NOMO-1 treated with dmso at 0.1 percent for 144 hours (cell line): Measurements from ENCODE around the gene FGF19.

Experiments
- DNase-seq: peaks from one replicate; lab custom pipeline; 2025; ENCODE audit not compliant: unreplicated experiment; lab: John Stamatoyannopoulos, UW

The FGF19 gene

DNA sequence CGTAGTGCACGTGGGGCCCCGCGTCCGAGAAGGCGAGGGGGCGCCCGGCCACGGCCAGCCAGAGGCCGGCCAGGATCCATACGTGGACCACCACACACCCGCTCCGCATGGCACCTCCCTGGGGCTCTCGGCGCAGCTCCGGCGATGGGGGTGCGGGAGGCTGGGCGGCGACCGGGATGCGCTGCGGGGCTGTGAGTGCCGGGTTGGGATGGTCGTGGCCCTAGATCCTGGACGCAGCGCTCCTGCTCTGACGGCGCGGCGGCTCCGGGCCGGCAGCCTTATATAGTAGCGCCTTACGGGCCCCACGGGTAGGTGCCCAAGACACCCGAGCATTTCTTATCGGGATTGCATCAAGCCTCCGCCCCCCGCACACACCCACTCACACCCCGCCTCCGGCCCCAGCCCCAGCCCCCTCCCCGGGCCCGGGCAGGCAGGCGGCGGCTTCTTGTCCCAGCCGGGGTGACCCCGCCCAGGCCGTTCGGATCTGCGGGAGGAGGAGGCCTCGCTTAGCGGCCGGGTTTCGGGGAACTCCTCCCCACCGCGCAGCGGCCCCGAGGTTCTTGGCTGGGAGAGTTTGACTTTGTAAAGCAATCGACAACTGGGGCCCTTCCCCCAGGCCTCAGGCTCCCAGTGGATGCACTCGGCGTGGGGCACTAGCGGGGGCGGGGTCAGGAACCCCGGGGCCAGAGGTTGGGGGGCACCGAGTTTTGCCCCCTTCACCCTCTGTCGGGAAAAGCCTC, at the start of gene FGF19:
FGF19 (minus strand) TSS at position 255 of the 740 bp plus-strand sequence; CDS start at position 109, 146 bp downstream.
- no peak for DNase-seq

- DNase-seq: no peak
Measured at GRCh38 chr11:69752890-69753289, 49.1 kb upstream of the FGF19 start.

GRCh38 chr11:69750875-69751597, 47.2 kb upstream of the FGF19 start:
- no peak for DNase-seq

GRCh38 chr11:69750108-69750850, 46.5 kb upstream of the FGF19 start:
- DNase-seq: no peak

DNA sequence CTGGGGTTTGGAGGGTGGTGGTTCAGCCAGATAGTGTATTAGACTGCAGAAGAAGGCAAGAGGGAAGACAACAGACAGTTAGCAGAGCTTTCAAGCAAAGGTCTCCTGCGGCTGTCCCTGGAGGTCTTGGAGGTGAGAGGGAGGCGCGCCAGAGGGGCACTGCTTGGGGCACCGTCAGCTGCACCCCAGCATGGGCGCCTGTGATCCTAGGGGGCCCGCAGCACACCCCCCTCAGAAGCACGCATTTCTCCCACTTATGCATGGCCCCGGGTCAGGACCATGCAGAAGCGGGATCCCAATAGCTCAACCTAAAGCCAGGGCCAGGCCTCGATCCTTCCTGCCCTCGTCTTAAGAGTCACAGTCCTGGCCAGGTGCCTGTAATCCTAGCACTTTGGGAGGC, 44.8 kb upstream of the FGF19 start:
- no peak for DNase-seq

- no peak for DNase-seq
Measured at GRCh38 chr11:69746752-69747742, 43.2 kb upstream of the FGF19 start.

GRCh38 chr11:69746140-69746539, 42.3 kb upstream of the FGF19 start:
- DNase-seq: no peak

DNA sequence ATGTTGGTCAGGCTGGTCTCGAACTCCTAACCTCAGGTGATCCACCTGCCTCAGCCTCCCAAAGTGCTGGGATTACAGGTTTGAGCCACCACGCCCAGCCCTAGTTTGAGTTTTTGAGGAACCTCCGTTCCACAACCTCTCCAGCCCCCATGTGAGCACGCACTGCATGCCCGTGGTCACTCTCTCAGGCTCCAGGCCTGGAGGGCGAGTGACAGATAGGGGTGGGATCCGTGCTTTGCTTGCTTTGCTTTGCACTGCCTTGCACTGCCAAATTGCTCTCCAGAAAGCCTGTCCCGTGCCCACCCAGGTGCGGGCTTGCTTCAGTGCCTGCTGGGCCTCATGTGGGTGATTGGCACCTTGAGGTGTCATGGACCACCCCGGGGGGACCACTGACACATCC, 41.4 kb upstream of the FGF19 start:
- no peak for DNase-seq

DNA sequence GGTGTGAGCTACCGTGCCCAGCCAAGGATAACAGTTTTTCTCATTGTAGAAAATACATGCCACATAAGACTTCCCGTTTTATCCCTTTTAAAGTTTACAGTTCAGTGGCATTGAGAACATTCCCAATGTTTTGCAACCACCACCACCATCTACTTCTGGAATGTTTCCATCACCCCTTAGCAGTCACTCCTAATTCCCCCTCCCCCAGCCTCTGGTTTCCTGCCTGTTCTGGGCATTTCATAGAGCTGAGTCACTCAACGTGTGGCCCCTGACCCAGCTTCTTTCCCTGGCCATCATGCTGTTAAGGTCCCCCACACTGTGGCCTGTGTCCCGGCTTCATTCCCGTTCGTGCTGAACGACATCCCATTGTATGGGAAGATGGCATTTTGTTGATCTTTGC, 40.6 kb upstream of the FGF19 start:
- no peak for DNase-seq

GRCh38 chr11:69734841-69735240, 31.0 kb upstream of the FGF19 start:
- no peak for DNase-seq

DNA sequence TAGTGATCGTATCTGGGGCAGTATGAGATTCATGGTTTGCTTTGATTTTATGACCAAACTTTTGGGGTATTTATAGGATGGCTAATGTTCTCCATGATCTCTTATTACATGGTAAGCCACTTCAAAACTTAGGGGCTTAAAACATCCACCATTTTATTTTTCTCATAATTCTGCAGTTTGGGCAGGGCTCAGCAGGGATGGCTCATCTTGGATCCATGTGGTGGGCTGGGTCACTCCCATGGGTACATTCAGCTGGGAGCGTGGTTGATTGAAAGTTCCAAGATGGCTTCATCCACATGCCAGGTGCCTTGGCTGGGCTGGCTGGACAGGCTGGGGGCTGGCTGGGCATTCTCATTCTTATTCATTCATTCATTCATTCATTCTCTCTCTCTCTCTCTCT, 30.5 kb upstream of the FGF19 start:
- DNase-seq: no peak

- DNase-seq: no peak
Measured at GRCh38 chr11:69732910-69733309, 29.1 kb upstream of the FGF19 start.

GRCh38 chr11:69731110-69731509, 27.3 kb upstream of the FGF19 start:
- no peak for DNase-seq

DNA sequence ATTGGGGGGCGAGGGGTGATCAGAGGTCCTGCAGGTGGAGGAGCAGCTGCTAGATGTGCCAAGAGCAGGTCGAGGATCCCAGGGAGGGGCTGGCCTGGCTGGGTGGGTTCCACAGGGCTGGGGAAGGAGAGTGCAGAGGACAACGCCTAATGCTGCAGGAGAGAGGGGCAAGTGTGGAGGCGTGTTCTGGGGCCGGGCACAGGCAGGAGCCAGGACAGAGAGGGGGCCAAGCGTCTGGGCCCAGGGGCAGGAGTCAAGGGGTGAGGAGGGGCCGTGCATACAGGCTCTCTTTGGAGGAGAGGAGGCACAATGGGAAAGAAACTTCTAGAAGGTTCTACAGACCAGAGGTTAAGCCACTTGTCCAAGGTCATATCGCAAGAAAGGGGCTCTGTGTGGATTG, 26.7 kb upstream of the FGF19 start:
- no peak for DNase-seq

GRCh38 chr11:69729252-69729651, 25.4 kb upstream of the FGF19 start:
- DNase-seq: no peak

- no peak for DNase-seq
Measured at GRCh38 chr11:69727266-69727665, 23.4 kb upstream of the FGF19 start.

GRCh38 chr11:69726481-69726880, 22.7 kb upstream of the FGF19 start:
- DNase-seq: no peak

- DNase-seq: no peak
Measured at GRCh38 chr11:69726019-69726418, 22.2 kb upstream of the FGF19 start.

DNA sequence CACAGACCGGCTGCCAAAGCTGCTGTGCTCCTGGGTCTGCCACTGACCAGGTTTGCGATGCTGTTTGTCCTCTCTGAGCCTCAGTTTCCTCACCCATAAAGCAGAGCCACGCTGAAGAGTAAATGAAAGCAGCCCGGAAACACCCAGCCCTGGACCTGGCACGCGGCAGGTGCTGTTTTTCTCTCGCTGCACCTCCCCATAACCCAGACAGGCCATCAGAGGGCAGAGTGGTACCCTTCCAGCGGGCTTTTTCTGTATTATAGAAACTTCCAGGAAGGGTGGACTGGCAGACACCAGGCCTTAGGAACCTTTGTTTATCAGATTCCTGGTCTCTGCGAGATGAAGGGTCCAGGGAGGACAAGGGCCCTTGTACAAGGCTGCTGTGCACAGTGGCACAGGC, 17.9 kb upstream of the FGF19 start:
- no peak for DNase-seq

DNA sequence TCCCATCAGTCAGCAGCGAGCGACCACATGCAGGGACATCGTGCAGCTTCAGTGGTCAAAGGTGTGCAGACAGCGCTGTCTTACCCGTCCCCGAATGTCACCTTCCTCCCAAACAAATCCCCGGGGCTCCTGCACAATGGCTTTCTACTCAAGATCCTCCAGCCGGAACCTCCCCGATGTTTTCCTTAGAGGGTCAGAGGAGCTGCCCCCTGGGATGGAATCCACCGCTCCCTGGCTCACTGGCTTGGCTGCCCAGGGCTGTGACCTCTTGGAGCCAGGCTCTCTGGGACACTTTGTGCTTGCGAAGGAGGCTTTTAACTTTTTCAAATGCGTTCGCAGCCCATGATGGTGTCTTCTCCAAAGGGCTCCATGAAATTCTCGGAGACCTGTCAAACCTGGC, 17.3 kb upstream of the FGF19 start:
- DNase-seq: no peak

DNA sequence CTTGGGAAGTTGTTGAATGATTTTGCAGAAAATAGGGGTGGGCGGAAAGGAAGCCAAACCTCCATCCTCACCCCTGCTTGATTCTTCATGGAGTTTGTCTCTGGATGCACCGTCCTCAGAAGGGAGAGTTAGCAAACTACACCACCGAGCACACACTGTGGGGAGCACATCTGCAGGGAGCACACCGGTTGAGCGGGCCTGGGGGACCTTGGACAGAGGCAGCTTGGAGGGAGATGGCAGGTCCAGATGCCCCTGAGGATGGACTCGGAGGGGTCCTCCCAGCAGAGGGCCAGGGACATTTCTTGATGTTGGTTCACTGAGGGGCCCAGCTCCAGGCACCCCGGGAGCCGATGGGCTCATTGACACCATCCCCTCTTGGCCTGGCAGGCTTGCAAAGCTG, 15.1 kb upstream of the FGF19 start:
- DNase-seq: no peak
